ENCODE data around the gene BEAN1. TPM values are rescaled to one million over a fixed set of nuclear protein-coding genes. Genes with fewer than 3 reads are reported as not detected.

BEAN1 gene
- total RNA-seq, 4 donors from 2014 or later: 0.47 to 1.0 (median 0.54) TPM; not detected in 1

DNA sequence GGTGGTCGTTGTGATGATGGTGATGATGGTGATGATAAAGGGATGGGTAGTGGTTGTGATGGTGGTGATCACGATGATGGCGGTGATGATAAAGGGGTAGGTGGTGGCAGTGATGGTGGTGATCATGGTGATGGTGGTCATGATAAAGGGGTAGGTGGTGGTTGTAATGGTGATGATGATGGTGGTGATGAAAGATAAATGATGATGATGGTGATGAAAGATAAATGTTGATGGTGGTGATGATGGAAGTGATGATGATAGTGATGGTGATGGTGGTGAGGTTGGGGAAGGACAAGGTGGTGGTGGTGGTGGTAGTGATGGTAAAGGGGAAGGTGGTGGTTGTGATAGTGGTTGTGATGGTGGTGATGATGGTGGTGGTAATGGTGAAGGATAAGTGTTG lies 46.7 kb upstream of the BEAN1 start:
- Histone ChIP-seq H3K4me3 (no peak overlapping the region), H3K27ac (no peak overlapping the region), H3K9me3 (no peaks in the 10 kb centered on the region), H3K4me1 (peaks cover 0 to 15% (median 0%) of the 10 kb centered on the region in 3 donors), H3K27me3 (no peaks in the 10 kb centered on the region), H3K36me3 (peaks cover 0 to 4% of the 10 kb centered on the region in 2 donors)
- ATAC-seq: no peak
- TF ChIP-seq, protein P1, sequence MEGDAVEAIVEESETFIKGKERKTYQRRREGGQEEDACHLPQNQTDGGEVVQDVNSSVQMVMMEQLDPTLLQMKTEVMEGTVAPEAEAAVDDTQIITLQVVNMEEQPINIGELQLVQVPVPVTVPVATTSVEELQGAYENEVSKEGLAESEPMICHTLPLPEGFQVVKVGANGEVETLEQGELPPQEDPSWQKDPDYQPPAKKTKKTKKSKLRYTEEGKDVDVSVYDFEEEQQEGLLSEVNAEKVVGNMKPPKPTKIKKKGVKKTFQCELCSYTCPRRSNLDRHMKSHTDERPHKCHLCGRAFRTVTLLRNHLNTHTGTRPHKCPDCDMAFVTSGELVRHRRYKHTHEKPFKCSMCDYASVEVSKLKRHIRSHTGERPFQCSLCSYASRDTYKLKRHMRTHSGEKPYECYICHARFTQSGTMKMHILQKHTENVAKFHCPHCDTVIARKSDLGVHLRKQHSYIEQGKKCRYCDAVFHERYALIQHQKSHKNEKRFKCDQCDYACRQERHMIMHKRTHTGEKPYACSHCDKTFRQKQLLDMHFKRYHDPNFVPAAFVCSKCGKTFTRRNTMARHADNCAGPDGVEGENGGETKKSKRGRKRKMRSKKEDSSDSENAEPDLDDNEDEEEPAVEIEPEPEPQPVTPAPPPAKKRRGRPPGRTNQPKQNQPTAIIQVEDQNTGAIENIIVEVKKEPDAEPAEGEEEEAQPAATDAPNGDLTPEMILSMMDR (IDR thresholded peaks at IDR 0.05): no peak
- TF ChIP-seq POLR2AphosphoS5 (IDR thresholded peaks at IDR 0.05) (no peak), POLR2A (IDR thresholded peaks at IDR 0.05) (no peak), EP300 (IDR thresholded peaks at IDR 0.05) (no peak)
- WGBS, 2 donors (ENCODE audit: low coverage in 1 of 2): 96 to 100% methylated on average over 1 to 3 of the region's 3 CpGs

DNA sequence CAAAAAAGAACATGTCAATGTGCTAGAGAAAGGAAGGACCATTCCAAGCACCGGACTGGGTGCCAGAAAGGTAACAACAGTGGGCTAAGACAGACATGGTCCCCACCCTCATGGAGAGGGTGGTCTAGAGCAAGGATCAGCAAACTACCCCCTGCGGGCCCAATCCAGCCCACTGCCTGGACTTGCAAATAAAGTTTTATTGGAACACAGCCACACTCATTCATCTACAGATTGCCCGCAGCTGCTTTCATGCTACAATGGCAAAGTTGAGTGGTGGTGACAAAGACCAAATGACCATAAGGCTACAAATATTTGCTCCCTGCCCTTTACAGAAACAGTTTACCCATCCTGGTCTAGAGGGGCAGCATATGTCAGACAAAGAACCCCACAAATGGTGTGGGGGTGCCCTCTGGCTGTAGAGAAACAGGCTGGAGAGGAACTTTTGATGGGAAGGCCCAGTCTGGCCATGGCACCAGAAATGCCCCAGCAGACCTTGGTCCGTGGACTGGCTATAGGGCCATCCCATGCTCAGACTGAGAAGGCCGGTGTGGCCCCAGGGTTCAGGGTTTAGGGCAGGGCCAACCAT lies 45.4 kb upstream of the BEAN1 start:
- TF ChIP-seq, protein P1 (IDR thresholded peaks at IDR 0.05): no peak
- no peak for TF ChIP-seq EP300 (IDR thresholded peaks at IDR 0.05)
- no peak for TF ChIP-seq POLR2AphosphoS5 (IDR thresholded peaks at IDR 0.05)
- TF ChIP-seq POLR2A (IDR thresholded peaks at IDR 0.05): no peak
- Histone ChIP-seq H3K27me3 (no peaks in the 10 kb centered on the region), H3K4me3 (no peak overlapping the region), H3K27ac (peak overlapping the region in 3 of 4 donors; percentile 45 to 77 (median 71)), H3K36me3 (peaks cover 0 to 4% of the 10 kb centered on the region in 2 donors), H3K4me1 (peaks cover 0 to 15% (median 0%) of the 10 kb centered on the region in 3 donors), H3K9me3 (no peaks in the 10 kb centered on the region)
- 93% methylated on average over 4 of the region's 5 CpGs; no CpG with 5 or more reads in 1 of the 2 donors for WGBS, 2 donors (ENCODE audit: low coverage in 1 of 2)
- ATAC-seq: no peak

DNA sequence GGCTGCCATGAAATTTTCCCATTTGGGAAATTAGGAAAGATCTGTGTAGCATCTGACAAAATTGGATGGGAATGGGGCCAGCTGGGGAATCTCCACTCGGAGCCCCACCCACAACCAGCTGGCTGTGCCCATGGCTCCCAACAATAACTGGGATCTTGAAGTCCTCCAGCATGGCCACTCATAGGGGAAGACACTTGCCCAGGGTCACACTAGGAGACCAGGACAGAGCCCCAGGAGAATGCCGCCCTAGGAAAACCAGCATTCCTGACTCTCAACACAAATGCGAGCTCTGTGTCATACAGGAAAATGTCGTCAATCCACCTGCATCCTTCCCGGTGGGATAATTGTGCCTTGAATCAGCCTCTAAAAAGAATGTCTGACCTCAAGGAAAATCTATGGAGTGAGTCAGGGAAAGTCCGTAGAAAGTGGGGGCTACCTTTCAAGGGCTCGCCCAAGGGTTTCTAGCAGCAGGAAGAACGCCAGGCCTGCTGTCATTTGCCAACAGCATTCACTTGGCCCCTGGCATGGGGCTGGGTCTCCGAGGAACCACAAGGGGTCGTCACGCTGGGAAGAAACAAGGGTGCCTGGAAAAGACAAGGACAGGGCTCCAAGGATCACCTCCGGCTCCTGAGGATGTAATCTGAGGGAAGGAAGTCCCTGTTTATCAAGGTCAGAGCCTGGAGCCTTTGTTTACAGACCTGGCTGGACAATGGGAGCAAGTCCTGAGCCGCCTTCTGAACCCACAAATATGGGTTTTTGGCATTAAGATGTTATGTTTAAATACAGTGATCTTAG lies 44.7 kb upstream of the BEAN1 start:
- H3K27me3 ChIP-seq: no peaks in the 10 kb centered on the region
- peak; percentile 80 for ATAC-seq
- TF ChIP-seq POLR2AphosphoS5 (IDR thresholded peaks at IDR 0.05): peak; percentile 42
- TF ChIP-seq POLR2A (IDR thresholded peaks at IDR 0.05): no peak
- 68 to 80% methylated on average over 4 to 13 of the region's 13 CpGs for WGBS, 2 donors (ENCODE audit: low coverage in 1 of 2)
- H3K9me3 ChIP-seq: no peaks in the 10 kb centered on the region
- peak overlapping the region in 3 of 4 donors; percentile 59 to 77 (median 71) for H3K27ac ChIP-seq
- no peak overlapping the region for H3K4me3 ChIP-seq
- H3K36me3 ChIP-seq: peaks cover 0 to 4% of the 10 kb centered on the region in 2 donors
- H3K4me1 ChIP-seq: peaks cover 0 to 15% (median 0%) of the 10 kb centered on the region in 3 donors

DNA sequence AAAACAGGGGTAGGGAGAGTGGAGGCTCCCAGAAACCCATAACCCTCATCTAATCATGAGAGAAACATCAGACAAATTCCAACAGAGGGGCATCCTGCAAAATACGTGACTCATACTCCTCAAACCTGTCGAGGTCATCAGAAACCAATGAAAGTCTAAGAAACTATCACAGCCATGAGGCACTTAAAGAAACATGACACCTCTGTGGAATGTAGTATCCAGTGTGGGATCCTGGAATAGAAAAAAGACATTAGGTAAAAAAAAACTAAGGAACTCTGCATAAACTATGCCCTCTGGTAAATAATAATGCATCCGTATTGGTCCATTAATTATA lies 44.2 kb upstream of the BEAN1 start:
- H3K27ac ChIP-seq: peak overlapping the region in 3 of 4 donors; percentile 54 to 67 (median 59)
- H3K4me3 ChIP-seq: no peak overlapping the region
- ATAC-seq: no peak
- H3K36me3 ChIP-seq: peaks cover 0 to 4% of the 10 kb centered on the region in 2 donors
- no peaks in the 10 kb centered on the region for H3K27me3 ChIP-seq
- H3K4me1 ChIP-seq: peaks cover 0 to 15% (median 0%) of the 10 kb centered on the region in 3 donors
- 24 to 29% methylated on average over 3 of the region's 3 CpGs for WGBS, 2 donors (ENCODE audit: low coverage in 1 of 2)
- no peak for TF ChIP-seq EP300 (IDR thresholded peaks at IDR 0.05)
- TF ChIP-seq, protein P1 (IDR thresholded peaks at IDR 0.05): no peak
- TF ChIP-seq POLR2AphosphoS5 (IDR thresholded peaks at IDR 0.05): no peak
- TF ChIP-seq POLR2A (IDR thresholded peaks at IDR 0.05): no peak
- H3K9me3 ChIP-seq: no peaks in the 10 kb centered on the region

DNA sequence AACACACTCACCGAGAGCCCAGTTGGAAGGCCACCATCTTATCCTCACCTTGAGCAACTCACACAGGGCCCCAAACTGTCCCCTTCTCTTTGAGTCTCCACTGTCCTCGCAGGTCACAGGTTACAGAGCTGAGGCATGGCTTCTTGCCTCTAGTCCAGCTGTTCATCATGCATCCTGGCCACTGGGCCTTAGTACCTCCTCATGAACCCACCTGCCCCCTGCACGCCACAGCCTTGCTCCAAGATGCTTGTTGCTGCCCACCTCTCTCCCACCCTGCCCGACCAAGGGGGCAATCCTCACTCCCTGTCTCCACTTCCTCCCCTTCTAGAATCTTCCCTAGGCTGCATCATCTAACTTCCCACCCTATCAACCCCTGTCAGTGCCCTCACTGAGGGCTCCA lies 43.5 kb upstream of the BEAN1 start:
- no peak for TF ChIP-seq POLR2AphosphoS5 (IDR thresholded peaks at IDR 0.05)
- TF ChIP-seq, protein P1 (IDR thresholded peaks at IDR 0.05): no peak
- TF ChIP-seq POLR2A (IDR thresholded peaks at IDR 0.05): no peak
- TF ChIP-seq EP300 (IDR thresholded peaks at IDR 0.05): no peak
- WGBS, 2 donors (ENCODE audit: low coverage in 1 of 2): 84 to 100% methylated on average over 2 to 4 of the region's 4 CpGs
- Histone ChIP-seq H3K4me1 (peaks cover 0 to 15% (median 0%) of the 10 kb centered on the region in 3 donors), H3K27me3 (no peaks in the 10 kb centered on the region), H3K36me3 (peaks cover 0 to 4% of the 10 kb centered on the region in 2 donors), H3K27ac (peak overlapping the region in 3 of 4 donors; percentile 34 to 67 (median 59)), H3K4me3 (no peak overlapping the region), H3K9me3 (no peaks in the 10 kb centered on the region)
- ATAC-seq: no peak
